ENCODE results near the gene TTC33.

DNA sequence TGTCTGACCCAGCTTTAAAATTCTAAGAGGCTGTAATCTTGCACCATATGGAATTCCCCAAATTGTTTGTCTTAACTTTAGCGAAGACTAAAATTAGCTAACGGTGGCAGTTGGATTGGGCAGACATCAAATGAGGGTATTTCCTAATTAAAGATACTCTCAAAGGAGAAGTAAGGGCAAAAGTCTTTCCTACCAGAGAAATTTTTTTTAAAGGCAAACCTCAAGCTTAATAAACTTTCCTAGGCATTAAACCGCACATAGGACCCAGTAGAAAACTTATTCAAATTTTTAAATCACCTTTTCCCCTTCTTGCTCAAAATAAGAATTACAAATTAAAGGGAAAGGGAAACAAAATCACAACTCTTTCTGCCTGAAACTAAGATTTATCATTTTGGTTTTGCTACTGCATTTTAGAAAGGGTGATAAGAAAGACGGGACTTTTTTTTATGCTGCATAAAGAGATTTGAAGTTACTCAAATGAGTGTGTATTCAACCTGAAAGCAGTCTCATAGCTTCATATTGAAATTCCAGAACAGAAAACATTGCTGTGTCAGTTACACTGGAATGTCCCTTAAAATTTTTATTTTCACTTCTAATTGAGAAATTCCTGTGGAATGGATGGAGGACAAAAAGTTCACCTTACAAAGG, 265.2 kb downstream of the TTC33 start:
- TF ChIP-seq POLR2A (IDR thresholded peaks at IDR 0.05): no peak
- TF ChIP-seq, protein P1, sequence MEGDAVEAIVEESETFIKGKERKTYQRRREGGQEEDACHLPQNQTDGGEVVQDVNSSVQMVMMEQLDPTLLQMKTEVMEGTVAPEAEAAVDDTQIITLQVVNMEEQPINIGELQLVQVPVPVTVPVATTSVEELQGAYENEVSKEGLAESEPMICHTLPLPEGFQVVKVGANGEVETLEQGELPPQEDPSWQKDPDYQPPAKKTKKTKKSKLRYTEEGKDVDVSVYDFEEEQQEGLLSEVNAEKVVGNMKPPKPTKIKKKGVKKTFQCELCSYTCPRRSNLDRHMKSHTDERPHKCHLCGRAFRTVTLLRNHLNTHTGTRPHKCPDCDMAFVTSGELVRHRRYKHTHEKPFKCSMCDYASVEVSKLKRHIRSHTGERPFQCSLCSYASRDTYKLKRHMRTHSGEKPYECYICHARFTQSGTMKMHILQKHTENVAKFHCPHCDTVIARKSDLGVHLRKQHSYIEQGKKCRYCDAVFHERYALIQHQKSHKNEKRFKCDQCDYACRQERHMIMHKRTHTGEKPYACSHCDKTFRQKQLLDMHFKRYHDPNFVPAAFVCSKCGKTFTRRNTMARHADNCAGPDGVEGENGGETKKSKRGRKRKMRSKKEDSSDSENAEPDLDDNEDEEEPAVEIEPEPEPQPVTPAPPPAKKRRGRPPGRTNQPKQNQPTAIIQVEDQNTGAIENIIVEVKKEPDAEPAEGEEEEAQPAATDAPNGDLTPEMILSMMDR (IDR thresholded peaks at IDR 0.05): no peak
- no peak for TF ChIP-seq POLR2AphosphoS5 (IDR thresholded peaks at IDR 0.05)
